H1 (cell line): ENCODE measurements around the gene DNAH8.

ENCODE experiments used
- CHD1 ChIP-seq: IDR thresholded peaks from 2 replicates; pipeline ENCODE4 v1.6.1; 2012; ENCODE audit warnings: low read depth, low read length, improper control_type of control experiment
- EP300 ChIP-seq, 2 experiments: IDR thresholded peaks; 1 replicate in 1 of 2; 2 replicates in 1 of 2; pipeline ENCODE4 v1.6.1; 2011 to 2012; ENCODE audit warnings: low read depth in 2 of 2, low read length in 2 of 2, mild to moderate bottlenecking in 2 of 2, borderline replicate concordance in 1 of 2, inconsistent platforms in 1 of 2, moderate library complexity in 1 of 2
- FOSL1 ChIP-seq: IDR thresholded peaks from 2 replicates; pipeline ENCODE4 v1.6.1; 2011; ENCODE audit warnings: mild to moderate bottlenecking, low read depth, low read length, moderate library complexity; ENCODE audit not compliant: insufficient read depth
- HDAC2 ChIP-seq, 2 experiments: fragments of 300-600 bp in 1 of 2; sonication (generic) in 1 of 2; IDR thresholded peaks; 2 replicates each; pipeline ENCODE4 v1.6.1; 2011 to 2012; ENCODE audit warnings: low read depth in 2 of 2, low read length in 2 of 2, mild to moderate bottlenecking in 2 of 2, moderate library complexity in 2 of 2, borderline replicate concordance in 1 of 2, inconsistent platforms in 1 of 2
- KDM5A ChIP-seq: fragments of 200-600 bp; IDR thresholded peaks from 2 replicates; pipeline ENCODE4 v1.7.1; 2012; ENCODE audit warnings: mild to moderate bottlenecking, low read length, inconsistent platforms, mixed read lengths
- PHF8 ChIP-seq: fragments of 200-600 bp; sonication (generic); conservative IDR thresholded peaks from 2 replicates; pipeline ENCODE4 v1.7.1; 2012; ENCODE audit warnings: low read depth, mild to moderate bottlenecking, inconsistent platforms, low read length, moderate library complexity
- POLR2A ChIP-seq, 2 experiments: IDR thresholded peaks; 1 replicate in 1 of 2; 2 replicates in 1 of 2; pipeline ENCODE4 v1.6.1; 2011; ENCODE audit warnings: low read depth in 2 of 2, low read length in 2 of 2, mild to moderate bottlenecking in 2 of 2; ENCODE audit errors: control extremely low read depth in 1 of 2
- POLR2AphosphoS5 ChIP-seq: IDR thresholded peaks from 2 replicates; pipeline ENCODE4 v1.6.1; 2011; ENCODE audit warnings: low read depth, low read length
- TAF1 ChIP-seq: IDR thresholded peaks from 2 replicates; pipeline ENCODE4 v1.6.1; 2011; ENCODE audit warnings: mild to moderate bottlenecking, low read depth, low read length
- TCF12 ChIP-seq: IDR thresholded peaks from 2 replicates; pipeline ENCODE4 v1.6.1; 2011; ENCODE audit warnings: low read depth, mild to moderate bottlenecking, low read length
- ZNF274 ChIP-seq: IDR thresholded peaks from 2 replicates; pipeline ENCODE4 v1.7.0; 2012; ENCODE audit warnings: low read length, borderline replicate concordance; ENCODE audit errors: extremely low read depth
- TF ChIP-seq, protein P1 (sequence below), 3 experiments: IDR thresholded peaks; 1 replicate in 2 of 3; 2 replicates in 1 of 3; pipeline versions ENCODE4 v1.5.1 to v1.6.1; 2011; ENCODE audit warnings: low read length in 3 of 3, mild to moderate bottlenecking in 3 of 3, inconsistent platforms in 2 of 3, low read depth in 1 of 3, moderate library complexity in 1 of 3; ENCODE audit not compliant: insufficient read depth in 1 of 3; ENCODE audit errors: control extremely low read depth in 1 of 3
- TF ChIP-seq, protein P2 (sequence below): IDR thresholded peaks from 2 replicates; pipeline ENCODE4 v1.6.1; 2012; ENCODE audit warnings: low read length, inconsistent platforms
- TF ChIP-seq, protein P3 (sequence below): IDR thresholded peaks from 2 replicates; pipeline ENCODE4 v1.6.1; 2011; ENCODE audit warnings: low read length, improper control_type of control experiment

DNA sequence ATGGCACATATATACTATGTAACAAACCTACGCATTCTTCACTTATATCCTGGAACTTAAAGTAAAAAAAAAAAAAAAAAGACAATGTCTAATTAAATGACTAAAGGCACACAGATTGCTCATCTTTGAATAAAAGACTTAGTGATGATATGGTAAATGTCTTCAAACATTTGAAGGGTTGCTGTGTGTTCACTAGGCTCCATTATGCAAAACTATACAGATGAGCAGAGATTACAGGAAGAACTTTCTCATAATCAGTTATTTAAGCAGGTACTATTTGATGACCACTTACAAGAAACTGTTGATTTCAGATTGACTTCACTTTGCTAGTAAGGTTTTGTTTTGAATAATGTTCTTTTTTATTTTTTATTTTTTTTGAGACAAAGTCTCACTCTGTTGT is 34.4 kb downstream of the DNAH8 start:
- TF ChIP-seq, protein P1, sequence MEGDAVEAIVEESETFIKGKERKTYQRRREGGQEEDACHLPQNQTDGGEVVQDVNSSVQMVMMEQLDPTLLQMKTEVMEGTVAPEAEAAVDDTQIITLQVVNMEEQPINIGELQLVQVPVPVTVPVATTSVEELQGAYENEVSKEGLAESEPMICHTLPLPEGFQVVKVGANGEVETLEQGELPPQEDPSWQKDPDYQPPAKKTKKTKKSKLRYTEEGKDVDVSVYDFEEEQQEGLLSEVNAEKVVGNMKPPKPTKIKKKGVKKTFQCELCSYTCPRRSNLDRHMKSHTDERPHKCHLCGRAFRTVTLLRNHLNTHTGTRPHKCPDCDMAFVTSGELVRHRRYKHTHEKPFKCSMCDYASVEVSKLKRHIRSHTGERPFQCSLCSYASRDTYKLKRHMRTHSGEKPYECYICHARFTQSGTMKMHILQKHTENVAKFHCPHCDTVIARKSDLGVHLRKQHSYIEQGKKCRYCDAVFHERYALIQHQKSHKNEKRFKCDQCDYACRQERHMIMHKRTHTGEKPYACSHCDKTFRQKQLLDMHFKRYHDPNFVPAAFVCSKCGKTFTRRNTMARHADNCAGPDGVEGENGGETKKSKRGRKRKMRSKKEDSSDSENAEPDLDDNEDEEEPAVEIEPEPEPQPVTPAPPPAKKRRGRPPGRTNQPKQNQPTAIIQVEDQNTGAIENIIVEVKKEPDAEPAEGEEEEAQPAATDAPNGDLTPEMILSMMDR (IDR thresholded peaks at IDR 0.05; ENCODE audit: control extremely low read depth in 1 of 3, insufficient read depth in 1 of 3, low read depth in 1 of 3, low read length in 3 of 3) = no peak
- TF ChIP-seq HDAC2 (IDR thresholded peaks at IDR 0.05; ENCODE audit: borderline replicate concordance in 1 of 2, low read depth in 2 of 2, low read length in 2 of 2) (no peak), EP300 (IDR thresholded peaks at IDR 0.05; ENCODE audit: borderline replicate concordance in 1 of 2, low read depth in 2 of 2, low read length in 2 of 2) (no peak), POLR2A (IDR thresholded peaks at IDR 0.05; ENCODE audit: control extremely low read depth in 1 of 2, low read depth in 2 of 2, low read length in 2 of 2) (no peak), CHD1 (no peak), ZNF274 (no peak), POLR2AphosphoS5 (no peak), KDM5A (no peak), FOSL1 (no peak), TAF1 (no peak), PHF8 (no peak), TCF12 (no peak)
- TF ChIP-seq, protein P2, sequence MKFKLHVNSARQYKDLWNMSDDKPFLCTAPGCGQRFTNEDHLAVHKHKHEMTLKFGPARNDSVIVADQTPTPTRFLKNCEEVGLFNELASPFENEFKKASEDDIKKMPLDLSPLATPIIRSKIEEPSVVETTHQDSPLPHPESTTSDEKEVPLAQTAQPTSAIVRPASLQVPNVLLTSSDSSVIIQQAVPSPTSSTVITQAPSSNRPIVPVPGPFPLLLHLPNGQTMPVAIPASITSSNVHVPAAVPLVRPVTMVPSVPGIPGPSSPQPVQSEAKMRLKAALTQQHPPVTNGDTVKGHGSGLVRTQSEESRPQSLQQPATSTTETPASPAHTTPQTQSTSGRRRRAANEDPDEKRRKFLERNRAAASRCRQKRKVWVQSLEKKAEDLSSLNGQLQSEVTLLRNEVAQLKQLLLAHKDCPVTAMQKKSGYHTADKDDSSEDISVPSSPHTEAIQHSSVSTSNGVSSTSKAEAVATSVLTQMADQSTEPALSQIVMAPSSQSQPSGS = no peak
- TF ChIP-seq, protein P3, sequence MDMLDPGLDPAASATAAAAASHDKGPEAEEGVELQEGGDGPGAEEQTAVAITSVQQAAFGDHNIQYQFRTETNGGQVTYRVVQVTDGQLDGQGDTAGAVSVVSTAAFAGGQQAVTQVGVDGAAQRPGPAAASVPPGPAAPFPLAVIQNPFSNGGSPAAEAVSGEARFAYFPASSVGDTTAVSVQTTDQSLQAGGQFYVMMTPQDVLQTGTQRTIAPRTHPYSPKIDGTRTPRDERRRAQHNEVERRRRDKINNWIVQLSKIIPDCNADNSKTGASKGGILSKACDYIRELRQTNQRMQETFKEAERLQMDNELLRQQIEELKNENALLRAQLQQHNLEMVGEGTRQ = no peak
